ENCODE measurements around the gene ASPA.
"Not testable (repeated sequence)": the region's sequence is repeated elsewhere in the genome, so short reads cannot be mapped to it uniquely, and the experiment has no call there.

ASPA gene

GRCh38 chr17:3514873-3515272 lies 39.1 kb downstream of the ASPA start:
- H3K27ac ChIP-seq, result no peak overlapping the region
- TF ChIP-seq CTCF (IDR thresholded peaks at IDR 0.05) (no peak), ZFX (IDR thresholded peaks at IDR 0.05; ENCODE audit: borderline replicate concordance) (no peak)

GRCh38 chr17:3519472-3519871 lies 43.7 kb downstream of the ASPA start:
- not testable (repeated sequence) for H3K27ac ChIP-seq

- no peak overlapping the region for H3K27ac ChIP-seq
- TF ChIP-seq ZFX (IDR thresholded peaks at IDR 0.05; ENCODE audit: borderline replicate concordance) (no peak), CTCF (IDR thresholded peaks at IDR 0.05) (no peak)
These were observed 48.2 kb downstream of the ASPA start for GRCh38 chr17:3524024-3524423.

- TF ChIP-seq CTCF (IDR thresholded peaks at IDR 0.05), result no peak
- TF ChIP-seq ZFX (IDR thresholded peaks at IDR 0.05; ENCODE audit: borderline replicate concordance), result no peak
- no peak overlapping the region for H3K27ac ChIP-seq
These were observed 50.7 kb downstream of the ASPA start for GRCh38 chr17:3526491-3526890.

GRCh38 chr17:3526971-3527370 lies 51.2 kb downstream of the ASPA start:
- no peak for TF ChIP-seq CTCF (IDR thresholded peaks at IDR 0.05)
- TF ChIP-seq ZFX (IDR thresholded peaks at IDR 0.05; ENCODE audit: borderline replicate concordance), result no peak
- H3K27ac ChIP-seq, result no peak overlapping the region

GRCh38 chr17:3527468-3527867 lies 51.7 kb downstream of the ASPA start:
- no peak for TF ChIP-seq CTCF (IDR thresholded peaks at IDR 0.05)
- H3K27ac ChIP-seq, result no peak overlapping the region

GRCh38 chr17:3527896-3528295 lies 52.1 kb downstream of the ASPA start:
- TF ChIP-seq ZFX (IDR thresholded peaks at IDR 0.05; ENCODE audit: borderline replicate concordance) (no peak), CTCF (IDR thresholded peaks at IDR 0.05) (no peak)
- no peak overlapping the region for H3K27ac ChIP-seq

GRCh38 chr17:3528403-3528851 lies 52.6 kb downstream of the ASPA start:
- TF ChIP-seq CTCF (IDR thresholded peaks at IDR 0.05) (no peak), ZFX (IDR thresholded peaks at IDR 0.05; ENCODE audit: borderline replicate concordance) (no peak)
- H3K27ac ChIP-seq, result no peak overlapping the region
